Lower leg skin (tissue), 4 donors: ENCODE results near the gene GIPC3. TPM values are rescaled to one million over a fixed set of nuclear protein-coding genes. Genes with fewer than 3 reads are reported as not detected.
"Not testable (repeated sequence)": the region's sequence is repeated elsewhere in the genome, so short reads cannot be mapped to it uniquely, and the experiment has no call there.

ENCODE experiments used
- DNase-seq, 2 donors: peaks; one replicate each; pipeline ENCODE4 v3.0.0-alpha.2; 2019; ENCODE audit warnings: low spot score in 2 of 2
- H3K4me3 ChIP-seq: fragments of 200-600 bp; sonication (generic); 2 replicates; pipeline ENCODE4 v1.5.1; 2017; ENCODE audit warnings: mild to moderate bottlenecking, low read depth; ENCODE audit not compliant: poor library complexity, severe bottlenecking
- POLR2A ChIP-seq, 2 donors: fragments of 450-650 bp; IDR thresholded peaks; one replicate each; pipeline ENCODE4 v1.6.1; 2016 to 2017; ENCODE audit warnings: antibody characterized with exemption in 2 of 2, mild to moderate bottlenecking in 1 of 2, moderate library complexity in 1 of 2
- WGBS, 2 donors: methylation state at CpG; one replicate each; pipeline ENCODE4 v1.1.5; 2018; 5-methylcytosine and 5-hydroxymethylcytosine counted together
- intact Hi-C: fragments of 100-400 bp; cut with DNase I; formaldehyde crosslinking; loops from one replicate; pipeline ENCODE4 v1.15.0; 2023; ENCODE audit warnings: low total_unique reads
- total RNA-seq, 4 donors: library from RNA; depleted of rRNA; stranded (reverse); fragments of >200 nt; gene quantifications; one replicate each; pipeline ENCODE4 v1.1.0, GENCODE V29; 2016
- TF ChIP-seq, protein P1 (sequence below), 3 donors: fragments of 450-650 bp; IDR thresholded peaks; one replicate each; pipeline ENCODE4 v1.5.1; 2016; ENCODE audit warnings: antibody characterized with exemption in 3 of 3, mild to moderate bottlenecking in 3 of 3, moderate library complexity in 2 of 3

GIPC3 gene
- total RNA-seq, 4 donors from 2014 or later = 0.19 to 0.52 (median 0.25) TPM; not detected in 1

- TF ChIP-seq POLR2A (IDR thresholded peaks at IDR 0.05) = no peak
- TF ChIP-seq, protein P1, sequence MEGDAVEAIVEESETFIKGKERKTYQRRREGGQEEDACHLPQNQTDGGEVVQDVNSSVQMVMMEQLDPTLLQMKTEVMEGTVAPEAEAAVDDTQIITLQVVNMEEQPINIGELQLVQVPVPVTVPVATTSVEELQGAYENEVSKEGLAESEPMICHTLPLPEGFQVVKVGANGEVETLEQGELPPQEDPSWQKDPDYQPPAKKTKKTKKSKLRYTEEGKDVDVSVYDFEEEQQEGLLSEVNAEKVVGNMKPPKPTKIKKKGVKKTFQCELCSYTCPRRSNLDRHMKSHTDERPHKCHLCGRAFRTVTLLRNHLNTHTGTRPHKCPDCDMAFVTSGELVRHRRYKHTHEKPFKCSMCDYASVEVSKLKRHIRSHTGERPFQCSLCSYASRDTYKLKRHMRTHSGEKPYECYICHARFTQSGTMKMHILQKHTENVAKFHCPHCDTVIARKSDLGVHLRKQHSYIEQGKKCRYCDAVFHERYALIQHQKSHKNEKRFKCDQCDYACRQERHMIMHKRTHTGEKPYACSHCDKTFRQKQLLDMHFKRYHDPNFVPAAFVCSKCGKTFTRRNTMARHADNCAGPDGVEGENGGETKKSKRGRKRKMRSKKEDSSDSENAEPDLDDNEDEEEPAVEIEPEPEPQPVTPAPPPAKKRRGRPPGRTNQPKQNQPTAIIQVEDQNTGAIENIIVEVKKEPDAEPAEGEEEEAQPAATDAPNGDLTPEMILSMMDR (IDR thresholded peaks at IDR 0.05) = no peak
Observed at GRCh38 chr19:3575949-3576673, 9.2 kb upstream of the GIPC3 start.

GRCh38 chr19:3576696-3577443, 8.4 kb upstream of the GIPC3 start:
- no peak for DNase-seq
- no peak overlapping the region for H3K4me3 ChIP-seq
- intact Hi-C loops = no loop called here
- TF ChIP-seq, protein P1 (IDR thresholded peaks at IDR 0.05) = no peak
- no peak for TF ChIP-seq POLR2A (IDR thresholded peaks at IDR 0.05)
- 36 to 50% methylated on average over 69 to 71 of the region's 78 CpGs for WGBS, 2 donors

More at GRCh38 chr19:3575949-3576673, 9.2 kb upstream of the GIPC3 start:
- intact Hi-C loops = no loop called here
- WGBS, 2 donors = 69 to 80% methylated on average over 27 to 28 of the region's 29 CpGs
- H3K4me3 ChIP-seq = no peak overlapping the region
- DNase-seq = no peak

GRCh38 chr19:3577723-3578344, 7.4 kb upstream of the GIPC3 start:
- TF ChIP-seq, protein P1 (IDR thresholded peaks at IDR 0.05) = no peak
- intact Hi-C loops = no loop called here
- WGBS, 2 donors = 71 to 78% methylated on average over 46 of the region's 60 CpGs
- no peak overlapping the region for H3K4me3 ChIP-seq
- DNase-seq = no peak

DNA sequence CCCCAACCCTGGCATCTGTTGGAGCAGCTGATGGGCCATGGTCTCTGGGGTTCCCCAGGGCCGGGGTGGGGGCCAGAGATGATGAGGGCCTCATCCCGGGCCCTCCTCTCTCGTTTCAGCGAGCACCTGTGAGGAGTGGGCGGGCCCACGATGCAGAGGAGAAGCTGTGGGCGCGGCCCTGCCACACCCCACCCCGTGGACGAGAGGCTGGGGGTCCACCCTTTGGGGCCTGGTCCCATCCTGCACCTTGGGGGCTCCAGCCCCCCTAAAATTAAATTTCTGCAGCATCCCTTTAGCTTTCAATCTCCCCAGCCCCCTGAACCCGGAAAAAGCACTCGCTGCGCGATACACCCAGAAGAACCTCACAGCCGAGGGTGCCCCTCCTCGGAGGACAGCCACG, 6.9 kb upstream of the GIPC3 start:
- 61 to 71% methylated on average over 16 to 17 of the region's 17 CpGs for WGBS, 2 donors
- H3K4me3 ChIP-seq = no peak overlapping the region
- intact Hi-C loops = no loop called here
- TF ChIP-seq POLR2A (IDR thresholded peaks at IDR 0.05) = no peak
- TF ChIP-seq, protein P1 (IDR thresholded peaks at IDR 0.05) = no peak
- DNase-seq = no peak

- H3K4me3 ChIP-seq = no peak overlapping the region
- TF ChIP-seq, protein P1 (IDR thresholded peaks at IDR 0.05) = no peak
- TF ChIP-seq POLR2A (IDR thresholded peaks at IDR 0.05) = no peak
- intact Hi-C loops = no loop called here
- no peak for DNase-seq
- WGBS, 2 donors = 46 to 48% methylated on average over 11 of the region's 11 CpGs
Observed at GRCh38 chr19:3580156-3580934, 4.9 kb upstream of the GIPC3 start.

DNA sequence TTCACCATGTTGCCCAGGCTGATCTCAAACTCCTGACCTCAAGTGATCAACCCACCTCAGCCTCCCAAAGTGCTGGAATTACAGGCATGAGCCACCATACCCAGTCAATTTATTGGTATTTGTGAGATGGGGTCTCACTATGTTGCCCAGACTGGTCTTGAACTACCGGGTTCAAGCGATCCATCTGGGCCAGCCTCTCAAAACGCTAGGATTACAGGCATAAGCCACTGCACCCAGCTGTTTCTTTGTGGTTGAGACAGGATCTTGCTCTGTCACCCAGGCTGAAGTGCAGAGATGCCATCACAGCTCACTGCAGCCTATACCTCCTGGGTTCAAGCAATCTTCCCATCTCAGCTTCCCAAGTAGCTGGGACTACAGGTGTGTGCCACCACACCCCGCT, 3.5 kb upstream of the GIPC3 start:
- DNase-seq, H3K4me3 ChIP-seq, intact Hi-C loops: not testable (repeated sequence)
- WGBS, 2 donors = 85 to 100% methylated on average over 4 of the region's 4 CpGs

DNA sequence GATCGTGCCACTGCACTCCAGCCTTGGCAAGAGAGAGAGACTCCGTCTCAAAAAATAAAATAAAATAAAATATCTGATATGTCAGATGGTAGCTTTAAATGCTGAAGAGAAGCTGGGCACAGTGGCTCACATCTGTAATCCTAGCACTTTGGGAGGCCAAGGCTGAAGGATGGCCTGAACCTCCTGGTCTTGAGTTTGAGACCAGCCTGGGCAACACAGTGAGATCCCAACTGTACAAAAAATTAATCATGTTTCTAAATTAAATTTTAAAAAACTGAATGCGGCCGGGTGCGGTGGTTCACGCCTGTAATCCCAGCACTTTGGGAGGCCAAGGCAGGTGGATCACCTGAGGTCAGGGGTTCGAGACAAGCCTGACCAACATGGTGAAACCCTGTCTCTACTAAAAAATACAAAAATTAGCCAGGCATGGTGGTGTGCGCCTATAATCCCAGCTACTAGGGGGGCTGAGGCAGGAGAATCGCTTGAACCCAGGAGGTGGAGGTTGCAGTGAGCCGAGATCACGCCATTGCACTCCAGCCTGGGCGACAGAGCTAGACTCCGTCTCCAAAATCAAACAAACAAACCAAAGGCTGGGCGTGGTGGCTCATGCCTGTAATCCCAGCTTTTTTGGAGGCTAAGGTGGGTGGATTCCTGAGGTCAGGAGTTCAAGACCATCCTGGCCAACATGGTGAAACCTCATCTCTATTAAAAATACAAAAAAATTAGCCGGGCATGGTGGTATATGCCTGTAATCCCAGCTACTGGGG, 1.1 kb upstream of the GIPC3 start:
- intact Hi-C loops, DNase-seq, H3K4me3 ChIP-seq: not testable (repeated sequence)
- 85 to 93% methylated on average over 15 of the region's 15 CpGs for WGBS, 2 donors
